ENCODE data around the gene DNALI1.

DNA sequence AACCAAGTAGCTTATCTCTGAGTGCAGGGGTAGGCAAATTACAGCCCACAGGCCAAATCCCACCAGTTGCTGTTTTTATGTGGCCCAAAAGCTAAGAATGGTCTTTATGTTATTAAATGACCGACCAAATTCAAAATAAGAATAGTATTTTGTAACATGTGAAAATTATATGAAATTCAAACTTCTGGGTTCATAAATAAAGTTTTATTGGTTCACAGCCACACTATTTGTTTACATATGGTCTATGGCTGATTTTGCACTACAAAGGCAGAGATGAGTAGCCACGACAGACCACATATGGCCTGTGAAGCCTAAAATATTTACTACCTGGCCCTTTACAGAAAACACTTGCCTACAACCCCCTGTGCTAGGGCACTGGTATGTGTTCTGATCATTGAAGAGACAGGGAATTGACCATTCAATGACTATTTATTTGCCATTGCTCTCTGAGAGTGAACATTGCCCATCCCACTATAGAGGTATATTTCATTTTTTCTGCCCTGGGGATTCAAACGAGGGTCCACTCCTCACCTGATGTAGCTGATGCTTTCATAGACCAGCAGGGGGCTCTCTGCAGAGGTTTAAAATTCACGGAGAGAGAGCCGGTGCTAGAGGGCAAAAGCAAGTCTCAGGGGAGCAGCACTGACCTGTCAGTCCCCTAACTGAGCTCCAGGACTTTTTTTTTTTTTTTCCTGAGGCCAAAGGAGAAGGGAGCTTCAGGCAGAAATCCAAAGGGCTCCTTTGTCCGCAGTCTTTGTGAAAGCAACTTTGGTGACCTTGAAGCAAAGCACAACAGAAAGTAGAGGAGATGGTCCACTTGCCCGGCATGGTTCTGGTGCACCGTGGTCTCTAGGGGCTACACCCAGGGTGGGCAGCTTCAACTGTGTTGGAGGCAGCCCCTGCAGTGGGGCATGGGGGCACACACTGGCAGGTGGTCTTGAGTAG is 46.3 kb downstream of the DNALI1 start:
- TF ChIP-seq POLR2AphosphoS5 (IDR thresholded peaks at IDR 0.05; ENCODE audit: borderline replicate concordance, low read depth, low read length) (no peak), EZH2 (IDR thresholded peaks at IDR 0.05) (no peak), FOXP2 (optimal IDR thresholded peaks at IDR 0.05; ENCODE audit: control extremely low read depth, extremely low read length, insufficient read depth) (no peak)
